IMR-90 (cell line): ENCODE data around the gene KRTAP10-5. TPM values are rescaled to one million over a fixed set of nuclear protein-coding genes. Genes with fewer than 3 reads are reported as not detected.

ENCODE experiments used
- ATAC-seq: fragments of 200-7000 bp; cut with Tn5 transposase; 2 replicates; pipeline ENCODE4 v1.9.1; 2020; ENCODE audit warnings: low read depth, mild to moderate bottlenecking, moderate library complexity
- BruUV-seq: library from RNA; stranded (reverse); fragments of 400-500 nt; replicated peaks from 2 replicates; lab custom pipeline; 2021; lab: Mats Ljungman, UMichigan
- CTCF ChIA-PET: fragments of 300-600 bp; formaldehyde crosslinking; extraction: SDS; loops from one replicate; lab custom pipeline; 2021; ENCODE audit warnings: antibody characterized with exemption; lab: Yijun Ruan, JAX
- POLR2A ChIA-PET: fragments of 300-600 bp; sonication (Branson Sonifier 250); formaldehyde crosslinking; loops from one replicate; lab custom pipeline; 2022; ENCODE audit warnings: antibody characterized with exemption; ENCODE audit not compliant: unreplicated experiment; lab: Charles Lee
- DNase-seq: peaks from one replicate; pipeline ENCODE4 v3.0.0; 2013
- H2AFZ ChIP-seq: replicated peaks from 2 replicates; pipeline ENCODE3; 2013; ENCODE audit warnings: low read length, mild to moderate bottlenecking; ENCODE audit not compliant: poor library complexity
- H2AK5ac ChIP-seq: 2 replicates; pipeline ENCODE4 v1.6.1; 2013; ENCODE audit warnings: low read depth, low read length, inconsistent platforms
- H2AK9ac ChIP-seq: replicated peaks from 2 replicates; pipeline ENCODE3; 2013; ENCODE audit warnings: mild to moderate bottlenecking, low read depth, low read length, moderate library complexity; ENCODE audit not compliant: poor library complexity
- H2BK120ac ChIP-seq: 2 replicates; pipeline ENCODE4 v1.6.1; 2013; ENCODE audit warnings: low read depth, low read length, inconsistent platforms
- H2BK15ac ChIP-seq: 3 replicates; pipeline ENCODE4 v1.6.1; 2013; ENCODE audit warnings: low read depth, low read length, inconsistent platforms
- H2BK20ac ChIP-seq: 2 replicates; pipeline ENCODE4 v1.6.1; 2013; ENCODE audit warnings: low read depth, mild to moderate bottlenecking, inconsistent platforms, low read length, moderate library complexity
- H2BK5ac ChIP-seq: 2 replicates; pipeline ENCODE4 v1.6.1; 2013; ENCODE audit warnings: mild to moderate bottlenecking, low read depth, low read length, inconsistent platforms; ENCODE audit not compliant: poor library complexity, severe bottlenecking
- H3K14ac ChIP-seq: replicated peaks from 2 replicates; pipeline ENCODE4 v1.6.1; 2013; ENCODE audit warnings: low read depth, low read length, inconsistent platforms
- H3K18ac ChIP-seq: 2 replicates; pipeline ENCODE4 v1.6.1; 2013; ENCODE audit warnings: low read depth, low read length, control low read depth
- H3K23ac ChIP-seq: 2 replicates; pipeline ENCODE4 v1.6.1; 2013; ENCODE audit warnings: low read depth, low read length, inconsistent platforms
- H3K27ac ChIP-seq: 2 replicates; pipeline ENCODE4 v1.5.1; 2013; ENCODE audit warnings: mild to moderate bottlenecking, control low read depth, low read length; ENCODE audit not compliant: insufficient read depth
- H3K27me3 ChIP-seq: 2 replicates; pipeline ENCODE4 v1.6.1; 2013; ENCODE audit warnings: low read length; ENCODE audit not compliant: control insufficient read depth, insufficient read depth
- H3K36me3 ChIP-seq: 2 replicates; pipeline ENCODE4 v1.6.1; 2013; ENCODE audit warnings: low read length, mixed read lengths; ENCODE audit not compliant: control insufficient read depth, insufficient read depth
- H3K4ac ChIP-seq: 2 replicates; pipeline ENCODE4 v1.6.1; 2013; ENCODE audit warnings: low read depth, low read length, inconsistent platforms
- H3K4me1 ChIP-seq: 2 replicates; pipeline ENCODE4 v1.6.1; 2013; ENCODE audit warnings: low read length, mixed read lengths; ENCODE audit not compliant: control insufficient read depth, insufficient read depth
- H3K4me2 ChIP-seq: 2 replicates; pipeline ENCODE4 v1.6.1; 2013; ENCODE audit warnings: low read depth, mild to moderate bottlenecking, control low read depth, low read length, moderate library complexity
- H3K4me3 ChIP-seq: 2 replicates; pipeline ENCODE4 v1.5.1; 2013; ENCODE audit warnings: low read depth, mild to moderate bottlenecking, control low read depth, low read length, moderate library complexity; ENCODE audit not compliant: insufficient read depth
- H3K56ac ChIP-seq: 2 replicates; pipeline ENCODE4 v1.6.1; 2013; ENCODE audit warnings: low read length, inconsistent platforms; ENCODE audit not compliant: insufficient read depth; ENCODE audit errors: extremely low read depth
- H3K79me1 ChIP-seq, 2 experiments: 2 replicates each; pipeline ENCODE4 v1.6.1; 2013; ENCODE audit warnings: low read length in 2 of 2, inconsistent platforms in 1 of 2, low read depth in 1 of 2
- H3K9ac ChIP-seq: 2 replicates; pipeline ENCODE4 v1.6.1; 2013; ENCODE audit warnings: low read depth, low read length, control low read depth
- H3K9me1 ChIP-seq: 2 replicates; pipeline ENCODE4 v1.6.1; 2013; ENCODE audit warnings: low read length, inconsistent platforms; ENCODE audit not compliant: insufficient read depth
- H3K9me3 ChIP-seq: 2 replicates; pipeline ENCODE4 v1.6.1; 2013; ENCODE audit warnings: low read length; ENCODE audit not compliant: control insufficient read depth, insufficient read depth
- H4K20me1 ChIP-seq: 2 replicates; pipeline ENCODE4 v1.6.1; 2013; ENCODE audit warnings: low read length, inconsistent platforms; ENCODE audit not compliant: insufficient read depth
- H4K5ac ChIP-seq: 2 replicates; pipeline ENCODE4 v1.6.1; 2013; ENCODE audit warnings: mild to moderate bottlenecking, low read depth, low read length, control low read depth
- H4K8ac ChIP-seq, 2 experiments: 2 replicates each; pipeline ENCODE4 v1.6.1; 2013; ENCODE audit warnings: low read depth in 2 of 2, low read length in 2 of 2, control low read depth in 1 of 2, inconsistent platforms in 1 of 2
- H4K91ac ChIP-seq: 2 replicates; pipeline ENCODE4 v1.6.1; 2013; ENCODE audit warnings: low read depth, low read length, inconsistent platforms; ENCODE audit not compliant: insufficient read depth
- BHLHE40 ChIP-seq: fragments of 150-350 bp; IDR thresholded peaks from 2 replicates; pipeline ENCODE4 v1.6.1; 2016; ENCODE audit warnings: mild to moderate bottlenecking, low read depth, low read length
- CEBPB ChIP-seq: IDR thresholded peaks from 2 replicates; pipeline ENCODE4 v1.6.1; 2012; ENCODE audit warnings: low read depth, low read length, improper control_type of control experiment
- CHD1 ChIP-seq: IDR thresholded peaks from 2 replicates; pipeline ENCODE4 v1.6.1; 2012; ENCODE audit warnings: low read depth, low read length, improper control_type of control experiment
- CTCF ChIP-seq: conservative IDR thresholded peaks from 2 replicates; pipeline ENCODE4 v1.5.1; 2012; ENCODE audit warnings: mild to moderate bottlenecking, low read depth, low read length, improper control_type of control experiment
- ELK1 ChIP-seq: fragments of 150-350 bp; IDR thresholded peaks from 2 replicates; pipeline ENCODE4 v1.6.1; 2016; ENCODE audit warnings: low read depth, mild to moderate bottlenecking, low read length, moderate library complexity, borderline replicate concordance
- FOS ChIP-seq: fragments of 150-350 bp; IDR thresholded peaks from 2 replicates; pipeline ENCODE4 v1.6.1; 2016; ENCODE audit warnings: low read depth, low read length
- MAFK ChIP-seq: IDR thresholded peaks from 2 replicates; pipeline ENCODE4 v1.6.1; 2012; ENCODE audit warnings: low read depth, low read length, improper control_type of control experiment
- MAZ ChIP-seq: IDR thresholded peaks from 2 replicates; pipeline ENCODE4 v1.6.1; 2012; ENCODE audit warnings: low read depth, mild to moderate bottlenecking, low read length, improper control_type of control experiment, moderate library complexity, borderline replicate concordance
- MXI1 ChIP-seq: IDR thresholded peaks from 2 replicates; pipeline ENCODE4 v1.6.1; 2012; ENCODE audit warnings: low read depth, mild to moderate bottlenecking, low read length, moderate library complexity, borderline replicate concordance
- NFE2L2 ChIP-seq: fragments of 150-350 bp; IDR thresholded peaks from 2 replicates; pipeline ENCODE4 v1.6.1; 2016; ENCODE audit warnings: low read depth, mild to moderate bottlenecking, low read length
- POLR2A ChIP-seq: IDR thresholded peaks from 2 replicates; pipeline ENCODE4 v1.6.1; 2012; ENCODE audit warnings: mild to moderate bottlenecking, low read depth, low read length
- RAD21 ChIP-seq: IDR thresholded peaks from 2 replicates; pipeline ENCODE4 v1.6.1; 2012; ENCODE audit warnings: low read length, improper control_type of control experiment
- RCOR1 ChIP-seq: IDR thresholded peaks from 2 replicates; pipeline ENCODE4 v1.6.1; 2012; ENCODE audit warnings: mild to moderate bottlenecking, low read length, improper control_type of control experiment; ENCODE audit not compliant: insufficient replicate concordance
- RFX5 ChIP-seq: IDR thresholded peaks from 2 replicates; pipeline ENCODE4 v1.8.0; 2012; ENCODE audit warnings: low read depth, mild to moderate bottlenecking, low read length, moderate library complexity
- SMC3 ChIP-seq: fragments of 150-350 bp; IDR thresholded peaks from 2 replicates; pipeline ENCODE4 v1.6.1; 2016; ENCODE audit warnings: low read depth, mild to moderate bottlenecking, antibody characterized with exemption, low read length, moderate library complexity
- USF2 ChIP-seq: fragments of 150-350 bp; IDR thresholded peaks from 2 replicates; pipeline ENCODE4 v1.6.1; 2017; ENCODE audit warnings: mild to moderate bottlenecking, antibody characterized with exemption, low read length, low read depth
- WGBS, 2 experiments: methylation state at CpG; one replicate each; pipeline versions ENCODE4 v1.1.5 to v1.1.7; 2013; ENCODE audit warnings: missing lambda C conversion rate in 2 of 2; ENCODE audit not compliant: insufficient read length in 1 of 2; ENCODE audit errors: extremely low coverage in 2 of 2; 5-methylcytosine and 5-hydroxymethylcytosine counted together
- dilution Hi-C: fragments of 300-500 bp; cut with HindIII; formaldehyde crosslinking; loops from one replicate; pipeline ENCODE4 v1.14.3; 2018; ENCODE audit warnings: low sequenced_read_pairs; ENCODE audit not compliant: unreplicated experiment
- in situ Hi-C: fragments of 300-500 bp; cut with MboI; formaldehyde crosslinking; loops from 3 replicates; pipeline ENCODE4 v1.14.3; 2019; ENCODE audit warnings: low sequenced_read_pairs, inconsistent platforms, mixed read lengths
- intact Hi-C: fragments of 100-400 bp; cut with micrococcal nuclease; formaldehyde crosslinking; loops from 2 replicates; pipeline ENCODE4 v1.10.0; 2022
- polyA plus RNA-seq, 3 experiments: library from polyadenylated mRNA; depleted of rRNA; stranded (reverse); fragments of >200 nt; gene quantifications; 2 replicates each; pipeline ENCODE4 v1.2.3, GENCODE V29; 2012; ENCODE audit warnings: low replicate concordance in 1 of 3
- total RNA-seq: library from RNA; depleted of rRNA; stranded (reverse); fragments of >200 nt; gene quantifications from 2 replicates; pipeline ENCODE4 v1.2.3, GENCODE V29; 2012

KRTAP10-5 gene
- total and polyA plus RNA-seq, 2 of the 4 experiments (the other 2 are of a cell fraction) = not detected

GRCh38 chr21:44628707-44629391 is 48.4 kb upstream of the KRTAP10-5 start:
- Histone ChIP-seq H4K8ac (no peak overlapping the region), H2AFZ (no peak overlapping the region), H3K9ac (no peak overlapping the region), H4K20me1 (no peaks in the 10 kb centered on the region), H2AK9ac (no peak overlapping the region), H3K14ac (no peak overlapping the region), H3K27ac (no peak overlapping the region), H3K9me3 (0 out of 2 replicates have a peak, but pooled peaks cover 2% of the 10 kb centered on the region), H2AK5ac (no peak overlapping the region), H2BK20ac (no peak overlapping the region), H2BK120ac (no peak overlapping the region), H3K56ac (no peak overlapping the region), H3K27me3 (peaks cover 2% of the 10 kb centered on the region; the same call in 1 of the 2 replicates), H4K91ac (no peak overlapping the region), H3K79me1 (no peaks in the 10 kb centered on the region), H2BK15ac (no peak overlapping the region), H3K4ac (no peak overlapping the region), H3K4me1 (no peaks in the 10 kb centered on the region), H3K36me3 (no peaks in the 10 kb centered on the region), H4K5ac (no peak overlapping the region), H3K9me1 (no peaks in the 10 kb centered on the region), H2BK5ac (no peak overlapping the region), H3K4me3 (no peak overlapping the region), H3K23ac (no peak overlapping the region), H3K18ac (no peak overlapping the region), H3K4me2 (no peak overlapping the region)
- WGBS, 2 experiments = 51% methylated on average over 5 of the region's 18 CpGs; no CpG with 5 or more reads in 1 of the 2 experiments
- intact Hi-C loops = no loop called here
- POLR2A ChIA-PET = no interaction called here
- ATAC-seq = no peak
- CTCF ChIA-PET = no interaction called here
- in situ Hi-C loops = no loop called here
- TF ChIP-seq POLR2A = no peak
- no peak for TF ChIP-seq MAZ
- TF ChIP-seq RAD21 = no peak
- no peak for TF ChIP-seq RCOR1
- no peak for TF ChIP-seq RFX5
- no peak for TF ChIP-seq SMC3
- no peak for TF ChIP-seq FOS
- TF ChIP-seq CHD1 = no peak
- no peak for TF ChIP-seq MXI1
- TF ChIP-seq BHLHE40 = no peak
- TF ChIP-seq CEBPB = no peak
- TF ChIP-seq MAFK = no peak
- no peak for TF ChIP-seq ELK1
- TF ChIP-seq NFE2L2 = no peak
- TF ChIP-seq USF2 = no peak
- no peak for TF ChIP-seq CTCF
- dilution Hi-C loops = no loop called here
- DNase-seq = no peak
- no TSS peak for BruUV-seq
